PC-9 (cell line): ENCODE data around the gene DCANP1.

Experiments
- CTCF ChIP-seq: fragments of 200-600 bp; sonication (generic); conservative IDR thresholded peaks from 2 replicates; pipeline ENCODE4 v1.6.1; 2017; ENCODE audit warnings: mixed run types, antibody characterized with exemption, mild to moderate bottlenecking, moderate library complexity
- EZH2 ChIP-seq: fragments of 200-600 bp; sonication (generic); IDR thresholded peaks from 2 replicates; pipeline ENCODE4 v1.8.0; 2017; ENCODE audit warnings: antibody characterized with exemption, low read depth

GRCh38 chr5:135450952-135451351, 3.8 kb upstream of the DCANP1 start:
- TF ChIP-seq CTCF (no peak), EZH2 (no peak)
